GM18517 (cell line): ENCODE results near the gene EHD2.
"Not testable (repeated sequence)": the region's sequence is repeated elsewhere in the genome, so short reads cannot be mapped to it uniquely, and the experiment has no call there.

Experiments
- ATAC-seq: cut with Tn5 transposase; IDR thresholded peaks from one replicate; pipeline ENCODE4 v1.9.1; 2021; ENCODE audit warnings: mild to moderate bottlenecking, moderate library complexity; ENCODE audit not compliant: unreplicated experiment

The EHD2 gene, protein sequence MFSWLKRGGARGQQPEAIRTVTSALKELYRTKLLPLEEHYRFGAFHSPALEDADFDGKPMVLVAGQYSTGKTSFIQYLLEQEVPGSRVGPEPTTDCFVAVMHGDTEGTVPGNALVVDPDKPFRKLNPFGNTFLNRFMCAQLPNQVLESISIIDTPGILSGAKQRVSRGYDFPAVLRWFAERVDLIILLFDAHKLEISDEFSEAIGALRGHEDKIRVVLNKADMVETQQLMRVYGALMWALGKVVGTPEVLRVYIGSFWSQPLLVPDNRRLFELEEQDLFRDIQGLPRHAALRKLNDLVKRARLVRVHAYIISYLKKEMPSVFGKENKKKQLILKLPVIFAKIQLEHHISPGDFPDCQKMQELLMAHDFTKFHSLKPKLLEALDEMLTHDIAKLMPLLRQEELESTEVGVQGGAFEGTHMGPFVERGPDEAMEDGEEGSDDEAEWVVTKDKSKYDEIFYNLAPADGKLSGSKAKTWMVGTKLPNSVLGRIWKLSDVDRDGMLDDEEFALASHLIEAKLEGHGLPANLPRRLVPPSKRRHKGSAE

DNA sequence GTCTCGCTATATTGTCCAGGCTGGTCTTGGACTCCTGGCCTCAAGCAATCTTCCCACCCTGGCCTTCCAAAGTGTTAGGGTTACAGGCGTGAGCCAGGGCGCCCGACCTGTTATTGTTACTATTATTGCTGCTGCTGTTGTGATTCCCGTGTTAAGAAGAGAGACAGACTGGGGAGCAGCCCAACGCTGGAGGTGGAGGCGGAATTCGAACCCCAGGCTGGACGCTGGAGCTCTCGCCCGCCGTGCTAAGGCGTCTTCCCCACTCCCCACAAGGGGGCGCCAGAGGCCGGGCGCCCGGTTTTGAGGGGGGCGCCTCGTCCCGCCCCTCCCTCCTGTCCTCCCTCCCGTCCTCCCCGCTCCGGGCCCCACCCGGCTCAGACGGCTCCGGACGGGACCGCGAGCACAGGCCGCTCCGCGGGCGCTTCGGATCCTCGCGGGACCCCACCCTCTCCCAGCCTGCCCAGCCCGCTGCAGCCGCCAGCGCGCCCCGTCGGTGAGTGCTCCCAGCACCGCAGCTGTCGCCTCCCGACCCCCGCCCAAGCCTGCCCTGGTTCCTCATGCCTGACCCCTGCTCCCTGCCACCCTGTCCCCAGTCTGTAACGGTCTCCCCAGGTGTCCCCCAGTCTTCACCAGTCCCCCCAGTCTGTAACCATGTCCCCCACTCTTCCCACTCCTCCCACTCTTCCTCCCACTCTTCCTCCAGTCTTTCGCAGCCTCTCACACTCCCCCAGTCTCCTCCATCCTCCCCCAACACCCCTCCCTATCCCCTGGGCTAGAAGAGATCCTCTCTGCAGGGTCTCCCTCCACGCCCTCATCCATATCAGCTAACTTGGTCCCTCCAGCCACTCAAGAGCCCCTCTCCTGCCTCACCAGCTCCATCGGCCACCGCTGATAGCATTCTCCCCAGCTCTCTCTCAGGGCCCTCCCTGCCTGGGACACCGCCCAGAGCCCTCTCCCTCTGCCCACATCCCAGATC, at the start of gene EHD2:
Gene EHD2 (plus strand): TSS at position 377 of the 976 bp plus-strand sequence. CDS start 3,191 bp downstream, outside the sequence.
- ATAC-seq, result no peak

DNA sequence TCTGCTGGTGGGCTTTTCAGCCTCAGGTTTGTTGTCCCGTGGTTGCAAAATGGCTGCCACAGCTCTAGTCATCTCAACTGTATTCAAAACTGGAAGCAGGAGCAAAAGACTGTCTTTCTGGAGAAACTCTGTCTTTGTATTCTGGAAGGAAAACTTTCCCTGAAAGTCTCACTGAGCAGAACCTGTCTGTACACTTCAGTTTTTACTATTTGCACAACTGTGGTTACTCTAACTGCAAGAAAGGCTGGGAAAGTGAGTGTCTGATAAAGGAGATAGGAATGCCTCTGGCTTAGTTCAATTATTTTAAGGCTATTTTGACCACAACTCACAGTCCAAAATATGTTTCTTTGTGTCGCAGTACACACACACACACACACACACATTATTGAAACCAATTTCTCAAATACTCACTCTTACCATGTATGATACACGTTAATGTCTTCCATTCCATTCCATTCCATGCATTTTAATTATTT, 49.7 kb upstream of the EHD2 start:
- no peak for ATAC-seq

DNA sequence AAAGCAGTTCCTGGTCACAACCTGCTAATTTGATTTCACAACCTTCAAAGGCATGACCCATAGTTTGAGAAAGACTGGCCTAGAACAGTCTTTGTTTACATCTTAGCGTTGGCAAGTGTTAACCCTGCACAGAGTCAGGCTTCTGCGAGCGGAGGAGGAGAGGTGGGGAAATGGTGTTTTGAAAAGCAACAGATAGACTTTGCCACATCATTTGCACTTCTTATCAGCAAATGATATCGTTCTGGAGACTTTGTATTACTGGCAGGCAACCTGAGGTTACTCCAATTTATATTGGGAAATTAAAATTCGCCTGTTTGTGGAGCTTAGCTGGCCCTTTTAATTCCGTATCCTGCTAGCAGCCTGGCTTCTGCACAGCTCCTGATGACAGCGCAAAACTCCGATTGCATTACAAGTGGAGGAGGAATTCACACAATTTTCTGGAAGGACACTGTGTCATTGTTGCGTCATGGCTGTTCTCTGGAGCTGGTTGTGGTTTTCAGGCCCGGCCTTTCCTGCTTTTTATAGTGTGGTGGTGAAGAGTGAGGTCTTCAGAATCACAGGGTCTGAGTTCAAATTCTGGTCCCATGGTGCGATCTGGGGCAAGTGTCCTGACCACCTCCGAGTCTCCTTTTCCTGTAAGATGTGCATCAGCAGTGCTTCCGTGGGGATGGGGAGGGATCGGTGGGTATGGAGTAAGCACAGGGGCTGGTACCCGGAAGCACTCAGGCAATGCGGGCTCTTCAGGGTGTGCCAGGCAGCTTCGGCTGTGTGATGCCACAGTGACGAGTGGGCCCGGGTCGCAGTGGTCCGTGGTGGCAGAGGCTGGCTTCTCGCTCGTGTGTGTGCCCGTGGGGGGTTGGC, 49.1 kb upstream of the EHD2 start:
- no peak for ATAC-seq

DNA sequence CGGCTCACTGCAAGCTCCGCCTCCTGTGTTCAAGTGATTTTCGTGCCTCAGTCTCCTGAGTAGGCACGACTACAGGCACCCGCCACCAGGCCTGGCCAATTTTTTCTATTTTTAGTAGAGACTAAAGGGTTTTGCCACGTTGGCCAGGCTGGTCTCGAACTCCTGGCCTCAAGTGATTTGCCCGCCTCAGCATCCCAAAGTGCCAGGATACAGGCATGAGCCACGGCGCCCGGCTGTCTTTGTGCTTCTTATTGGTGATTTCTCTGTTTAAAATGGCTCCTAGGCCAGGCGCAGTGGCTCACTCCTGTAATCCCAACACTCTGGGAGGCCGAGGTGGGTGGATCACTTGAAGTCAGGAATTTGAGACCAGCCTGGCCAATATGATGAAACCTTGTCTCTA, 44.7 kb upstream of the EHD2 start:
- not testable (repeated sequence) for ATAC-seq

DNA sequence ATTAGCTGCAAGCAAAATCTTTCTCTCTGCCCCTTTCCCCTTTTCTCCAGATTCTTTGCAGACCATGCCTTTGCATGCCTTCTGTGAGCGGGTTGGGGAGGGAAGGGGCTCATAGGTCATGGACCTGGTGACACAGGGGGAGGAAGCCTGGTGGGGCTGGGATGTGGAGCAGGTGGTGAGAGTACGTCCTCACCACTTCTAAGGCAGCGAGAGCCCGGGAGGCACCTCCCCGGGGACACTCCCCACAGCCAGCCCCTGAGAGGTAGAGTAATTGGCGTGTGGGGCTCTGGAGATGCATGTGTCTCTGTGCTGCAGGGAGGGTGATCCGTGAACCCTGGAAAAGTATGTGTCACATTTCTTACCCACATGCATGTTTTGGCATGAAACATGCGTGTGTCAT, 42.5 kb upstream of the EHD2 start:
- no peak for ATAC-seq

GRCh38 chr19:47671499-47671898, 41.7 kb upstream of the EHD2 start:
- ATAC-seq, result no peak

DNA sequence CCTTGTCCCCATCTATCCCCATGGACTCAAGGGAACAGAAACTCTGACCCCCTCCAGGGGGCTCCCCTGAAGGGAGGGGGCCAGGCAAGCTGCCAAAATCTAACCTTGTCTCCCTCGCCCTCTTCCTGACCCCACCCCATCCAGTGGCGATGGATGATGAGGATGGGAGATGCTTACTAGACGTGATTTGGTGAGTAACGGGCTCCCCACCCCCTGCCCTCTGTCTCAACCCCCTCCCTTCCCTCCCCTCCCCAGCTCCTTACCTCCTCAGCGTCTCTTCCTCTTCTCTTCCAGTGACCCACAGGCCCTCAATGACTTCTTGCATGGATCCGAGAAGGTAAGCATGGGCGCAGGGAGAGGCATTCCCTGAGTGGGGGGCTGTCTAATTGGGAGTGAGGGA, 39.8 kb upstream of the EHD2 start:
- ATAC-seq, result no peak

DNA sequence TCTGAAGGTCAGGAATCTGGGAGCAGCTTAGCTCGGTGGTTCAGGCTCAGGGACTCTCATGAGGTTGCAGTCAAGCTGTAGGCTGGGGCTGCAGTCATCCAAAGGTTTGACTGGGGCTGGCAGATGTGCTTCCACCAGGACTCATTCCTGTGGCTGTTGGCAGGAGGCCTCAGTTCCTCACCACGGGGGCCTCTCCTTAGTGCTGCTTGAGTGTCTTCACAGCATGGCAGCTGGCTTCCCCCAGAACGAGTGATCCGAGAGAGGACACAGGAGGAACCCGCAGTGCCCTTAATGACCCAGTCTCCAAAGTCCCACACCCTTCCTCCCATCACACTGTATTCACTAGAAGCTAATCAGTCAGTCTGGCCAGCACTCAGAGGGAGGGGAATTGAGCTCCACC, 38.7 kb upstream of the EHD2 start:
- no peak for ATAC-seq

DNA sequence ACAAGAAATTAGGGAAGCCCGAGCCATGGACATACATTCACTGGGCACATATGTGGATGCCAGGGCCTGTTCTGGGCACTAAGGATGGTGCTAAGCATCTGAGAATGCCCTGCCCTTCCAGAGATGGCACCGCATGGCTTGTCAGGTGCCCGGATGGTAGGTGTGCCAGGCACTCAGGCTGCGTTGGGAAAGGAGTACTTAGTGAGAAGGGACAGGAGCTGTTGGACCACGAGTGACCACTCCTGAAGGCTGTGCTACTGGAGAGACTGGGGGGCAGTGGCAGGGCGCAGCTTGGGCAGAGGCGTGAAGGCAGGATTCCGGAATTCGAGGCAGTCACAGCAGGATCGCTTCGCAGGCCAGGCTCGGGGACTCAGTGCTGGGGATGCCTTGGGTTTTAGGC, 38.0 kb upstream of the EHD2 start:
- ATAC-seq, result no peak

- no peak for ATAC-seq
Observed at GRCh38 chr19:47675859-47676258, 37.4 kb upstream of the EHD2 start.

DNA sequence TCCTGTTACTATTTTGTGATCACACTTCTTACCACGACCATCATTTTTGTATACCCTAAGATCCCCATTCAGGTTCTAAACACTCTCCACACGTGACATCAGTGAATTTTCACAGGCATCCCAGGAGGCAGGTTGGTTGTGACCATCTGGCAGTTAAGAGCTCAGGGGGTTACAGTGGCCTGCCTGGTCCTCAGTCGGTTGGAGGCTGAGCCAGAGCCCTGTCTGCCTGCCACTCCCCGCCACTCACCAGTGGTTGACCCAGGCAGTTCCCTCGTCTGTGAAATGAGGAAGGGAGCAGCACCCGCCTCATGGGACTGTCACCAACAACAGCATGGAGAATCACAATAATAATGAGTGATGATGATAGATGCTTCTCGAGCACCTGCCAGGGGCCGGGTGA, 36.4 kb upstream of the EHD2 start:
- ATAC-seq, result no peak

- no peak for ATAC-seq
Observed at GRCh38 chr19:47679251-47679900, 33.8 kb upstream of the EHD2 start.

DNA sequence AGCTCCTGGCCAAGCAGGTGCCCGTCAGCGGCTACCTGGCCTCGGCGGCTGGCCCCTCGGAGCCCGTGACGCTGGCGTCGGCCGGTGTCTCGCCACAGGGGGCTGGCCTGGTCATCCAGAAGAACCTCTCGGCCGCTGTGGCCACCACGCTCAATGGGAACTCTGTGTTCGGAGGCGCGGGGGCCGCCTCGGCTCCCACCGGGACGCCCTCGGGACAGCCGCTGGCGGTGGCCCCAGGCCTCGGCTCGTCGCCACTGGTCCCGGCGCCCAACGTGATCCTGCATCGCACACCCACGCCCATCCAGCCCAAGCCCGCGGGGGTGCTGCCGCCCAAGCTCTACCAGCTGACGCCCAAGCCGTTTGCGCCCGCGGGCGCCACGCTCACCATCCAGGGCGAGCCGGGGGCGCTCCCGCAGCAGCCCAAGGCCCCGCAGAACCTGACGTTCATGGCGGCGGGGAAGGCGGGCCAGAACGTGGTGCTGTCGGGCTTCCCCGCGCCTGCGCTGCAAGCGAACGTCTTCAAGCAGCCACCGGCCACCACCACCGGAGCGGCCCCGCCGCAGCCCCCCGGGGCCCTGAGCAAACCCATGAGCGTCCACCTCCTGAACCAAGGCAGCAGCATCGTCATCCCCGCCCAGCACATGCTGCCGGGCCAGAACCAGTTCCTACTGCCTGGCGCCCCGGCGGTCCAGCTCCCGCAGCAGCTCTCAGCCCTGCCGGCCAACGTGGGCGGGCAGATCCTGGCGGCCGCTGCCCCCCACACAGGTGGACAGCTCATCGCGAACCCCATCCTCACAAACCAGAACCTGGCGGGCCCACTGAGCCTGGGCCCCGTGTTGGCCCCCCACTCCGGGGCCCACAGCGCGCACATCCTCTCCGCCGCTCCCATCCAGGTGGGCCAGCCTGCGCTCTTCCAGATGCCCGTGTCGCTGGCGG, 33.0 kb upstream of the EHD2 start:
- ATAC-seq, result no peak

DNA sequence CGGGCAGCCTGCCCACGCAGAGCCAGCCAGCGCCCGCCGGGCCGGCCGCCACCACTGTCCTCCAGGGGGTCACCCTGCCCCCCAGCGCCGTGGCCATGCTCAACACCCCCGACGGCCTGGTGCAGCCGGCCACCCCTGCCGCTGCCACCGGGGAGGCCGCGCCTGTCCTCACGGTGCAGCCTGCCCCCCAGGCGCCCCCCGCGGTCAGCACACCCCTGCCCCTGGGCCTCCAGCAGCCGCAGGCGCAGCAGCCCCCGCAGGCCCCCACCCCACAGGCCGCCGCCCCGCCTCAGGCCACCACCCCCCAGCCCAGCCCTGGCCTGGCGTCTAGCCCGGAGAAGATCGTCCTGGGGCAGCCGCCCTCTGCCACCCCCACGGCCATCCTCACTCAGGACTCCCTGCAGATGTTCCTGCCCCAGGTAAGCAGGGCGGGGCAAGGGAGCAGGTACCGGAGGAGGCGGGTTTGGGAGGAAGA, 32.3 kb upstream of the EHD2 start:
- ATAC-seq, result no peak

DNA sequence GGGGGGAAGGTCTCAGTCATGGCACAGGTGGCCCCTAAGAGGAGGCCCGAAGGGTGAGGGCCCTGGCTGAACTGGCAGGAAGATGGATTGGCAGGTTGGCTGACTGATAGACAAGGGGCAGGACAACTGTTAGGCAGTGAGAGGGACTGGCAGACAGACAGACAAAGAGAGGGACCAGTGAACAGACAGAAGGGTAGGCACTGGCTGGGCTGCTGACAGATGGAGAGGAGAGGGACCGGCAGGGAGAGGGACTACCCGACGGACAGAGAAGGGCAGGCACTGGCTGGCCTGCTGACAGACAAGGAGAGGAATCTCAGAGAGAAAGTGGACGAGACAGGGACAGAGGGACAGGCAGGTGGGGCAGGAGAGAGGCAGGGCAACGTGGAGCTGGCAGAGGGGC, 31.8 kb upstream of the EHD2 start:
- ATAC-seq, result no peak

DNA sequence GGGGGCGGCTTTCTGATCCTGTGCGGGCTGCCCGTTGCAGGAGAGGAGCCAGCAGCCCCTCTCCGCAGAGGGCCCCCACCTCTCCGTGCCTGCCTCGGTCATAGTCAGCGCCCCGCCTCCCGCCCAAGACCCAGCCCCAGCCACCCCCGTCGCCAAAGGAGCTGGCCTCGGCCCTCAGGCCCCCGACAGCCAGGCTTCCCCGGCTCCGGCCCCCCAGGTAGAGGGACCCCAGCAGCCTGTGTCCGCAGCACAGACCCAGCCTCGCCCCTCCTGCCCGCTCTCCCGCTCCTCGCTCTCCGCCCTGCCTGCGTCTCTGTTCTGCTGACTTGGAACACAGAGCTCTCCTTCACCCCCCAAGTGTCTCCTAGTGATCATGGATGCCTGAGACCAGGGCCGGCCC, 31.3 kb upstream of the EHD2 start:
- no peak for ATAC-seq

GRCh38 chr19:47682939-47683338, 30.3 kb upstream of the EHD2 start:
- no peak for ATAC-seq

- no peak for ATAC-seq
Observed at GRCh38 chr19:47686679-47687450, 26.4 kb upstream of the EHD2 start.
